Activated naive CD4-positive, alpha-beta T cell treated with anti-CD3 and anti-CD28 coated beads, Interleukin-2, amount 50 U/mL, for 24 hours (primary cell): ENCODE measurements around the gene SF1.

Experiments
- H3K27ac Mint-ChIP-seq: one replicate; pipeline ENCODE4 v1.8.0; 2021; ENCODE audit warnings: mild to moderate bottlenecking, mixed read lengths
- H3K27me3 Mint-ChIP-seq: one replicate; pipeline ENCODE4 v1.8.0; 2021; ENCODE audit warnings: mixed read lengths
- H3K36me3 Mint-ChIP-seq: one replicate; pipeline ENCODE4 v1.8.0; 2021; ENCODE audit warnings: mixed read lengths
- H3K4me1 Mint-ChIP-seq: one replicate; pipeline ENCODE4 v1.8.0; 2021; ENCODE audit warnings: mixed read lengths
- H3K4me3 Mint-ChIP-seq: one replicate; pipeline ENCODE4 v1.8.0; 2021; ENCODE audit warnings: mild to moderate bottlenecking, mixed read lengths
- H3K9me3 Mint-ChIP-seq: one replicate; pipeline ENCODE4 v1.8.0; 2021; ENCODE audit warnings: mixed read lengths

Gene SF1

DNA sequence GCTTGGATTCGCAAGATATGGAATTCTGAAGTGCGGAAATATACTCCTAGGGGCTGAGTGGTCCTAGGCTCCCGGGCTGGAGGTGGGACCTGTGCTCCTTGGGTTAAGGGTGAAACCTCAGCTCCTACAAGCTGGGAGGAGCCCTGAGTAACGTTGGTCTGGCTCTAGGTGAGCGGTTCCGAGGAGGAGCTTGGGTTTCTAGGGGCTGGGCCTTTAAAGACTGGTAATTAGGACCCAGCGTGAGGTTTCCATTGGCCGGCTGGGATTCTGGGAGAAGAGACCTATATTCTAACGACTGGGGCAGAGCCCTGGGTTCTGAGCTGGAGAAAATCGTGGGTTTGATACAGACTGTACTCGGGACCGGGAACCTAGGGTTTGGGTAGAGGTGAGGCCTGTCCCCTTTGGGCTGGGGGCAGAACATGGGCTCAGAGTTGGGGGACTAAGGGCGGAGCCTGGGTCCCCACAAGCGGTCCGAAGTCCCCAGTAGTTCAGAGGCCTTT lies 25.6 kb upstream of the SF1 start:
- Mint-ChIP-seq H3K4me1 (peaks cover 36% of the 10 kb centered on the region), H3K36me3 (peaks cover 6% of the 10 kb centered on the region), H3K4me3 (peak overlapping the region; percentile 86), H3K9me3 (no peaks in the 10 kb centered on the region), H3K27ac (peak overlapping the region; percentile 88), H3K27me3 (no peaks in the 10 kb centered on the region)

DNA sequence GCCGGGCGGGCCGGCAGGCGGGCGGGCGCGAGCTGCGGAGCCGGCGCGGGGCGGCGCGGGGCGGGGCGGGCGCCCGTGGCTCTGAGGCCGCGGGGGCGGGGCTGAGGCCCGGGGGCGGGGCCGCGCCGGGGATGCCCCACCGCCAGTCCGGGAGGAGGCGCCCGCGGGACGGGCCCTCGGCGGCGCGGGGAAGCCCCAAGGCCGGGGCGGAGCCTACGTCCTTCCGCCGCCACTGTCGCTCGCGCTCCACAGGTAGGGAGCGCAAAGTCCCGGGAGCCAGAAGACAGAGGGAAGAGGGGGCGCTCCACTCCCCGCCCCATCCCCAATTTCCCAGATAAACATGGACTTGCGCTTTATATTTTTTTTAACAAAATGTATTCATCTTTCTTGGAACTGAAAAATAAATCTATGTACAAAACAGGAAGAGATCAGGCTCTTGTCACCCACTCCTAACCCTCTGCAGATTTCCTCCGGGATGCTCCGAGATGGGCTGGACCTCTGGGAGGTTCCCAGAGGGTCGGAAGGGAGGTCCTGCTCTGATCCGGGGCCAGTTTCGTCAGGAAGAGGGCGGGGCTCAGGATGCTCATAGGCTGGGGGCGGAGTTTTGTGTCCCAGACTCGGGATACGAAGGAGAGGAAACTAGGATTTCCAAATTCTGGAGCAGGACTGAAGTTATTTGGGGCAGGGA lies 25.0 kb upstream of the SF1 start, which contains the start of gene MAP4K2:
Gene MAP4K2 (minus strand): TSS at position 57 of the 688 bp plus-strand sequence. CDS start 65 bp downstream, outside the sequence.
- Mint-ChIP-seq H3K27ac (peak within 1 kb of the TSS; percentile 88), H3K4me1 (peaks cover 37% of the 10 kb centered on the region), H3K27me3 (no peaks in the 10 kb centered on the region), H3K4me3 (peak within 1 kb of the TSS; percentile 86), H3K36me3 (peaks cover 8% of the 10 kb centered on the region), H3K9me3 (no peaks in the 10 kb centered on the region)

DNA sequence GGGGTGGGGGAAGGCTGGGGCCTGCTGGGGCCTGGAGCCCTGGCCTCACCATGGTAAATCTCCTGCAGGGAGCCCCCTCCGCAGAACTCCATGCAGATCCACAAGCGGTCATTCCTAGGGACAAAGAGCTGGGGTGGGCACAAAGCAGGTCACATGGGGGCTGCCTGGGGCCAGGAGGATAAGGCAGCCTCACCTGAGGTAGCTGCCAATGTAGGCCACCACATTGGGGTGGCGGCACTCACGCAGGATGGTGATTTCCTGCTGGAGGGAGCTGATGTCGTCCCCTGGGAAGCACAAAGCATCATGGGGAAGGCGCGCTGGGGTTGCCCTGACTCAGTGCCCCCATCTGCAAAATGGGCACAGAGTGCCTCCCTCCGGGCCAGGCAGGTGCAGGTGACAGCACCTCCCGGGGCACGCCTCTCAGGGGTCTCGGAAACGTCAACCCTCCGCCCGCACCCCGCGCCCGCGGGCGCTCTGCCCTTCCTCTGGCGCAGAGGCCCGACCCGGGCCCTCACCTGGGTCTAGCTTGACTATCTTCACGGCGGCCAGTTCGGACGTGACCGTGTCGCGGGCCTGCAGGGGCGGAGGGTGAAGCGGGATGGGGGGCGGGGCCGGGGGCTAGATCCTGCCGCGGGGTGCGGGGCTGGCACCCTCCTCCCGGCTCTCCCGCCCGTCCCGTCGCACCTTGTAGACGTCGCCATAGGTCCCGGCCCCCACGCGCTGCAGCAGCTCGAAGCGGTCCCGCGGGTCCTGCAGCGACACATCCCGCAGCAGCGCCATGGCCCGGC lies 24.2 kb upstream of the SF1 start:
- H3K27ac Mint-ChIP-seq: no peak overlapping the region
- H3K9me3 Mint-ChIP-seq: no peaks in the 10 kb centered on the region
- H3K4me3 Mint-ChIP-seq: peak overlapping the region; percentile 76
- no peaks in the 10 kb centered on the region for H3K27me3 Mint-ChIP-seq
- peaks cover 8% of the 10 kb centered on the region for H3K36me3 Mint-ChIP-seq
- H3K4me1 Mint-ChIP-seq: peaks cover 34% of the 10 kb centered on the region

DNA sequence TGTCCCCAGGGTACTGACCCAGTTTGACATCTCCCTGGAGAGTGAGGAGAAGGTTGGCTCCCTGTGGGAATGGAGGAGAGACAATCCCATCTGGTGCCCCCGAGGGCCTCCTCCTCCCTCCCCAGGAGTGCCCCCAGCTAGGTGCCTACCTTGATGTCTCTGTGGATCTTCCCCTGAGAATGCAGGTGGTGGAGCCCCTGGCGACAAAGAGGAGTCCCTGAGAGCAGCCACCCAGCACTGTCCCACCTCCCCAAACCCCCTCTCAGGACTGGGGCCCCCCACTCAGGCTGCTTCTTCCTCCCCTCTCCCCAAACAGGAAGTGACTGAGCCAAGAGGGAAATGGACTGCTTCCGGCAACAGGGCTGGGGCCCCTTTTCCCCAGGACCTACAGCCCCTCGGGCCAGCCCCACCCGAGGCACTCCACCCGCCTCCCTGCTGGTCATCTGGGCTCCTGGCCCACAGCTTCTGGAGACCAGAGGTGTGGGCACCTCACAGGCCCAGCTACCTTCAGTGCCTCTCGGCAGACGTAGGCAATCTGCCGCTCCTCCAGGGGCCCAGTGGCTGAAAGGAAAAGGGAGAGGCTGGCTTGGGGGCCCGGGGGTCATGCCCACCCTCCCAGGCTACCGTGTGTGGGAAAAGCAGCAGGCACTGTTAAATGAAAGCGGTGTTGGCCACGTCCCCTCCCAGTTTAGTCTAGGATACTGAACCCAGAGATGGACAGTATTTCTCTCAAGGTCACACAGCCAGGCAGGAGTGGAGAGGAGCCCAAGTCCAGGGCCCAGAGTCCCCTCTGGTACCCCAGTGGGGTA lies 23.4 kb upstream of the SF1 start:
- Mint-ChIP-seq H3K36me3 (peaks cover 8% of the 10 kb centered on the region), H3K27ac (peak overlapping the region; percentile 35), H3K4me1 (peaks cover 30% of the 10 kb centered on the region), H3K4me3 (peak overlapping the region; percentile 76), H3K27me3 (no peaks in the 10 kb centered on the region), H3K9me3 (no peaks in the 10 kb centered on the region)

DNA sequence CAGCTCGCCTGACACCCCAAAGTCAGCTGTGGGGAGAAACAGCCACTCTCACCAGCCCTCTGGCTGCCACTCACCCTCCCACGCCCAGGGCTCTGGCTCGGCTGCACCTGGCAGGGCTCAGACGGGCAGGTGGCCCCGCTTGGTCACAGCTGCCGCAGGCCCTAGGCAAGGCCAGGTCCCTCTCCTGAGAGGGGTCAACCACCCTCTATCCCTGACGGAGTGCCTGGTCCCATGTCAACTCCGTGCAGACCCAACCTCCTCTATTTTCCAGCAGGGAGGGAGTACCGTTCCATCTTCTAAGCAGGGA lies 22.8 kb upstream of the SF1 start:
- Mint-ChIP-seq H3K9me3 (no peaks in the 10 kb centered on the region), H3K27me3 (no peaks in the 10 kb centered on the region), H3K27ac (no peak overlapping the region), H3K36me3 (peaks cover 8% of the 10 kb centered on the region), H3K4me1 (peaks cover 25% of the 10 kb centered on the region), H3K4me3 (peak overlapping the region; percentile 76)

DNA sequence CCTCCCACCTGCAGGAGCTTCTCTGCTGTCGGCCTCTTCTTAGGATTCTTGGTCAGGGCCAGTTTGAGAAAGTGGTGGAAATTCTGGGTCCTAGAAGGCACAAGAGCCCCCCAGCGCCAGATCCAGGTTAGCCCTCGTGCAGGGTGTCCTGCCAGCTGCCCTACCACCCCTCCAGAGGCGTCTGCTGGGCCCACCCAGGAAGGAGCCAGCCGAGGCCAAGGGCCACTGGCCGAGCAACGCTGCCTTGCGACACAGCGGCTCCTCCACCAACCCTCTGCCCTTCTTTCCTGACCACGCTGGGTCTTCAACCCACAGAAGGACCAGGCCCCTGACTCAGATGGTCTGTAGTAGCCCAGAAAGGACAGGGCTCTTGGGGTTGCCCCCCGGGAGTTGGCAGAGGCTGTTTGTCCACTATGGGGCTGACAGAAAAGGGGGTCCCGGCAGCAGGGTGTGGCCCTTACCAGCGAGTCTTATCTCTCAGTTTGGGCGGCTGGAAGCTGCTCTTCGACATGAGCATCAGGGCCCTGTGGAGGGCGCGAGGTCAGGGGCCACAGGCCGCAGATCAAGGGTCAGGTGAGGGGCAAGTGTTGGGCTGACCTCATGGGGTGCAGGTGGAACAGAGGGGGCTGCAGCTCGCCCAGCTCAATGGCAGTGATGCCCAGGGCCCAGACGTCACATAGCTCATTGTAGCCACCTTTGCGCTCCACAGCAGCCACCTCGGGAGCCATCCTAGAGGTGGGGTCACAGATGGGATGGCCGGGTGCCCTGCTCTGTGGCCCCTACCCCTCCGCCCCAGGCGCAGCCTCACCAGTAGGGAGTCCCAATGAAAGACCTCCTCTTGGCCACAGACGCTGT lies 22.2 kb upstream of the SF1 start:
- Mint-ChIP-seq H3K4me1 (peaks cover 25% of the 10 kb centered on the region), H3K36me3 (peaks cover 6% of the 10 kb centered on the region), H3K9me3 (no peaks in the 10 kb centered on the region), H3K27me3 (no peaks in the 10 kb centered on the region), H3K27ac (no peak overlapping the region), H3K4me3 (peak overlapping the region; percentile 76)

DNA sequence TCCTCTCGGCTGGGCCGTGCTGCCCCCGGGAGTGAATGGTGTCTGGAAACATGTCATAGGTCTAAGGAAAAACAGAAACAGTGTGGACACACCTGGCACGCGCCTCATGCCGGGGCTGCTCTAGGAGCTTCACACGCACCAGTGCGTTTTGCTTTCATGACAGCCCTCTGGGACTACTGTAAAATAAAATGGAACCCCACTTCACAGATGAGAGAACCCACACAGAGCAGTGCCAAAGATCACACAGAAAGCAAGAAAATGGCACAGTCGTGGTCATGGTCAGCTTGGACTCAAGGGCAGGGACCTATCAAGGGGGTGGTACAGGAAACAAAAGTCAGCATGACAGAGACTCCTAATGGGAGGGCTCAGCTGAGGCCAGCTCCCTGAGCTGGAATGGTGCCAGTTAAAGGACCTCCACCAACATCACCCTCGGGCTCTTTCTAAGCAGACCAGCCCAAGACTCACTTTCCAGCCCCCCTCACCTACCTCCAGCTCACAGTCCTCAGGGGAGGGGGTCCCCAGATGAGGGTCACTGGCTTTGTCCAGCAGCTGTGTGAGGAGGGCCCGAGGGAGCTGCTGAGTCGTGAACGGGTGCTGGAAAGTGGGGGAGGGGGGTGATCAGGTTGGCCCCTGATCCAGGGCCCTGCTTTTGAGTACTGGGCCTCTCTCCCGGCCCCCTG lies 21.4 kb upstream of the SF1 start:
- H3K9me3 Mint-ChIP-seq: no peaks in the 10 kb centered on the region
- no peak overlapping the region for H3K27ac Mint-ChIP-seq
- peaks cover 6% of the 10 kb centered on the region for H3K36me3 Mint-ChIP-seq
- peaks cover 29% of the 10 kb centered on the region for H3K4me1 Mint-ChIP-seq
- H3K4me3 Mint-ChIP-seq: no peak overlapping the region
- H3K27me3 Mint-ChIP-seq: no peaks in the 10 kb centered on the region

DNA sequence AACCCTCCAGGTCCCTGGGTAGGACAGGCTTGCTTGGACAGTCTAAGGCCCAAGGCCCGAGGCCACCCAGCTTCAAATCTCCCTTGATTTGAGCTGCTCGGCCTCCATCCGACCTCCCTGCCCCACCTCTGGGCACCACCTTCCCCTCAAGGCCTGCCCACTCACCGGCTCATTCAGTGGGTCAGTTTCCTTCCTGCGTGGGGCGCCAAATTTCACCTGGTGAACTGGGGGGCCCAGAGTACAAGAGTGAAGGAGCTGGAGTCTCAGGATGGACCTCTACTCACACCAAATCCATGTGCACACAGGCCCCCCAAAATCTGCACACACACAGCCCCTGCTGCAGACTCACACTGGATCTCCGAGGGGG lies 20.9 kb upstream of the SF1 start:
- no peak overlapping the region for H3K4me3 Mint-ChIP-seq
- H3K36me3 Mint-ChIP-seq: peaks cover 6% of the 10 kb centered on the region
- H3K27ac Mint-ChIP-seq: no peak overlapping the region
- peaks cover 34% of the 10 kb centered on the region for H3K4me1 Mint-ChIP-seq
- H3K27me3 Mint-ChIP-seq: no peaks in the 10 kb centered on the region
- no peaks in the 10 kb centered on the region for H3K9me3 Mint-ChIP-seq

DNA sequence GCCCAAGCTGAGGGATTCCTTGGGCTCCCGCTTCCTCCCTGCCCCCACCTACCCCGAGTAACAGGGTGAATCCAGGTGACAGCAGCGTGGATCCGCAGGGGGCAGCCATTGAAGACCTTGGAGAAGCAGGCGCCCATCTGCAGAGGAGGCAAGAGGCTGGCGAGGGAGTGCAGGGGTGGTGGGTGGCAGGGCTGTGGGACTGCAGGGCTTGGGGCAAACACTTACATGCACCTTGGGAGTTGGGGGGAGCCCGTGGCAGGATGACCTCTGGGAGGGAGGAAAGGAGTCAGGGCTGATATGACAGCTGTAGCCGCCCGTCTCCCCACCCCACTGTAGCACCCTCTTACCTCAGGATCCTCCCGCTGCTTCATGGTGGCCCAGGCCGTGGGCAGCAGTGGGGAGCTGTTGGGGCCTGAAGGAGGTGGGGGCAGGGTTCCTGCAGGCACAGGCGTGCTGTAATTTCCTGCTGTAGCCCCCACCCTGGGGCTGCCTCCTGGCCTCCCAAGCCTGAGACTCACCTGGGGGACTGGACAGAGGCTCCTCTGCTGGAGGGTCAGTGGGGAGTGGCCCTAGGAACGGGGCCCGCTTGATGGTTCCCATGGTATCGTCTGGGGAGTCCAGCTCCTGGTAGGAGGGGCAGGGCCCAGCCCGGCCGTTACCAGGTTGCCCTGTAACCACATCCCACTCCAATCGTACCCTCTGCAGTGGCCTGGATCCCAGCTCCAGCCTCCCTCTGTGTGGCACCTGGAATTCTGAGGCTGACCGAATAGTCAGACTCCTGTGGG lies 18.6 kb upstream of the SF1 start:
- H3K27ac Mint-ChIP-seq: no peak overlapping the region

DNA sequence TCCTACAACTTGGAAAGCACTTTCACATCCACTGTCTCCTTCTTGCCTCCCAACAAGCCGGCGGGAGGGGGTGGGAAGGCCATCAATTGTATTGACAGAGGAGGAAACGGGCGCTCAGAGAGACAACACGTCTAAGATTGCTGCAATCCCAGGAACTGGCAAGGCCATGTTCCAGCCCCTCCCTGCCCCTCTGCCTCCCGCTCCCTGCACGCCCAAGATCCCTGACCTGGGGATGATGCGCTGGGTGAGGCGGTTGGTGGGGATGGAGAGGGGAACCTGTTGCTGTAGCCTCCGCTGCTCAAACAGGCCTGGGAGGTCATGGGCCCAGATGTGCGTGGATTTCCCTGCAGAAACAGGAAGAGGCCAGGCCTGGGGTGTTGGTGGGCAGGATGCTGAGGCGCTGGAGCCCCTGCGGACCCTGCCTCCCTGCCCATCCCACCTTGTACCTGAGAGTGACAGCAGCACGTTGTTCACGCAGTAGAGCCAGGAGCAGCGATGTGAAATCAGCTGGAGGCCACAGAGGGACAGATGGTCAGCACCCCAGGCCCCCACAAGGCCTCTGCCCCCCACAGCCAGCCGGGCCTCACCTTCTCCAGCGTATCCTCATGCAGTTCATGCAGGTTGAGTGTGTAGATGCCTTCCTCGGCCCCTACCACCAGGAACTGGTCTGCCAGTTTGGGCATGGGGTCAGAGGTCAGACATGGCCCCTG lies 17.9 kb upstream of the SF1 start:
- Mint-ChIP-seq H3K27me3 (no peaks in the 10 kb centered on the region), H3K27ac (peak overlapping the region; percentile 49), H3K9me3 (no peaks in the 10 kb centered on the region), H3K4me3 (no peak overlapping the region), H3K36me3 (peaks cover 6% of the 10 kb centered on the region), H3K4me1 (peaks cover 29% of the 10 kb centered on the region)

More for the DNA sequence above, 18.6 kb upstream of the SF1 start:
- Mint-ChIP-seq H3K4me3 (no peak overlapping the region), H3K27me3 (no peaks in the 10 kb centered on the region), H3K36me3 (peaks cover 6% of the 10 kb centered on the region), H3K4me1 (peaks cover 32% of the 10 kb centered on the region), H3K9me3 (no peaks in the 10 kb centered on the region)

DNA sequence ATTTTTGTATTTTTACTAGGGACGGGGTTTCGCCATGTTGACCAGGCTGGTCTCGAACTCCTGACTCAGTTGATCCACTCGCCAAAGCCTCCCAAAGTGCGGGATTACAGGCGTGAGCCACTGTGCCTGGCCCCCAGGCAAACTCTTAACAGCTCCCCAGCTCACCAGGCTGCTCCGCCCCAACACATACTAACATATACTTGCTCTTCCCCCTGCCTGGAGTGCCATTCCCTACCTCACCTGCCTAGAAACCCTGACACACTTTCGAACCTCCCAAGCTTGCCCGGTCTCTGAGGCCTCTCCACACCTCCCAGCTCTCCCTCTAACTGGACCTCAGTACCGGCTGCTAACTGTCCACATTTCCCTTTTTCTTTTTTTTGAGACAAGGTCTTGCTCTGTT lies 16.2 kb upstream of the SF1 start:
- peaks cover 4% of the 10 kb centered on the region for H3K36me3 Mint-ChIP-seq
- no peaks in the 10 kb centered on the region for H3K9me3 Mint-ChIP-seq
- H3K4me1 Mint-ChIP-seq: peaks cover 27% of the 10 kb centered on the region
- H3K27me3 Mint-ChIP-seq: no peaks in the 10 kb centered on the region
- peak overlapping the region; percentile 79 for H3K27ac Mint-ChIP-seq
- H3K4me3 Mint-ChIP-seq: no peak overlapping the region

DNA sequence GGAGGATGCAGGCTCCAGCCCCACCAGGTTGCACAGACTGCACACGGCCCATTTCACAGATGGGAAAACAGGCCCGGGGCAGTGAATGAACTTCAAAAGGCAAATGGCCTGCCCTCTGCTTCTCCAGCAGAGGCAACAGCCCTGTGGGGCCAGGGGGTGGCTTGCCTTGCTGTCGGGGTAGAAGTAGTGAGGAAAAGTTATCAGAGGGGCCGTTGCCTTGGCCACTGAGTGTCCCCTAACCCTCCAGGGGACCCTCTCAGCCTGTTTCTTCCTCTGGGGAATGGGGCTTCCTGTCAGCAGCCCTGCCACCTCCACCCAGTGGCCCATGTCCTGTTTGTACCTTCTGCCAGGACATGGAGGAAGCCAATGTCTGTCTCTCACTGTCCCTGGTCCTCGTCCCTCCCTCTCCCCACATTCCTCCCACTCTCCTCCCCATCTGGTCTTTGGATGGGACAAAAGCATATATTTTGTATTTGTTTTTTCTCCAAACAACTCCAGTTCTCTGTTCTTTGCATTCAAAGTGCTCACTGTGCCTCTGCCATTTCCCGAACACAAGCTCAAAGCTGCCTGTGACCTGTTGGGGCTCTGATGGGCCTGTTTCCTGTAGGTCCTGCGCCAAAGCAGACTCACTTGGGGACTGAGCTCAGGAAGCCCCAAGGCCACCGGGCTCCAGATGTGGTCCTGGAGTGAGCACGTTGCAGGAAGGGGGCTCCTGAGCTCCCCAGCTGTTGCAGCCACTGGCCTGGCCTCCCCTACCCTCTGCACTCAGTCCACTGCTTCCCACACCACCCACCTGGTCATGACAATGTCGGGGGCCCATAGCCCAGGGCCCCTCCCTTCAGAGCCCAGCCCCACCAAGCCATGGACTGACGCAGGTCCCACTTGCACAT lies 15.2 kb upstream of the SF1 start:
- Mint-ChIP-seq H3K4me1 (peaks cover 19% of the 10 kb centered on the region), H3K36me3 (no peaks in the 10 kb centered on the region), H3K27ac (peak overlapping the region; percentile 84), H3K9me3 (no peaks in the 10 kb centered on the region), H3K4me3 (no peak overlapping the region), H3K27me3 (no peaks in the 10 kb centered on the region)

DNA sequence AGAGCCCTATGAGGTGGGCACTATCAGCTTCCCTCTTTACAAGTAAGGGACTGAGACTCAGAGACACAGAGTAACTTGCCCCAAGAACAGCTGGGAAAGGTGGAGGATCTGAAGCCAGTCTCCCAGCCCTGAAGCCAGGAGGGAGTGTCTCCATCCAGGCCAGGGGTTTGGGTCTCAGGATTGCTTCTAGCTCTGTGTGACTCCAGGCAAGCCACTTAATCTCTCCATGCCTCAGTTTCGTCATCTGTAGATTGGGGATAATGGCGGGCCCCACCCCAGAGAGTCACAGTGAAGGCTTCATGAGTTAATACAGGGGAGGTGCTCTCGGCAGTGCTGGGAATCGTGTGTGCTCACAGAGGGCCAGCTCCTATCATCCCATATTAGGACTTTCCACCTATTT lies 14.1 kb upstream of the SF1 start:
- Mint-ChIP-seq H3K27me3 (no peaks in the 10 kb centered on the region), H3K27ac (no peak overlapping the region), H3K36me3 (no peaks in the 10 kb centered on the region), H3K4me3 (no peak overlapping the region), H3K9me3 (no peaks in the 10 kb centered on the region), H3K4me1 (peaks cover 23% of the 10 kb centered on the region)
